ENCODE data around the gene SAMD8. TPM values are rescaled to one million over a fixed set of nuclear protein-coding genes. Genes with fewer than 3 reads are reported as not detected.
"Not testable (repeated sequence)": the region's sequence is repeated elsewhere in the genome, so short reads cannot be mapped to it uniquely, and the experiment has no call there.

The SAMD8 gene
- total and polyA plus RNA-seq, 11 donors: 7.5 to 43.0 (median 23.4) TPM

DNA sequence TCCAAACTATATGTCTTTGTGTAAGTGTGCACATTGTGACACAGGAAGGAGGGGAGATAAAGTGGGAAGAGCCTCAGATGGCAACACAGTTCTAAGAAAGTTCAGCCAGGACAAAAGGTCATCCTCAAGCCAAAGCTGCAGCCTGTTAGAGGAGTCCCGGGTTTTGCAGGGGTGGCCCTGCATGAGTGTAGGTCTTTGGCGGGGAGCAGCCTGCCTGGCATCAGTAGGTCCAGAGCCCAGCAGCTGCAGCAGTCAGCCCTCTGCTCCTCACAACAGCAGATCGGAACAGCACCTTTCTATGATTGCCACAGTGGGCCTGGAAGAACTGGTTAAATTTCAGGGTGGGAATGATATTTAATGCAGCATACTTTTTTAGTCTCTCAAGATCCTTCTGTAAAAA, 85.6 kb downstream of the SAMD8 start:
- no peak overlapping the region for H3K27ac ChIP-seq
- no peak for ATAC-seq
- 75 to 96% (median 80%) methylated on average over 3 of the region's 3 CpGs for WGBS, 4 donors
- H3K27me3 ChIP-seq: no peaks in the 10 kb centered on the region
- no peak for DNase-seq
- no peak overlapping the region for H3K4me3 ChIP-seq
- H3K36me3 ChIP-seq: peaks cover 0 to 3% (median 0%) of the 10 kb centered on the region in 9 donors
- intact Hi-C loops (cut with DNase I): no loop called here
- H3K4me1 ChIP-seq: peaks cover 0 to 12% (median 2%) of the 10 kb centered on the region in 12 donors
- no peak for TF ChIP-seq POLR2A (IDR thresholded peaks at IDR 0.05)
- TF ChIP-seq, protein P1, sequence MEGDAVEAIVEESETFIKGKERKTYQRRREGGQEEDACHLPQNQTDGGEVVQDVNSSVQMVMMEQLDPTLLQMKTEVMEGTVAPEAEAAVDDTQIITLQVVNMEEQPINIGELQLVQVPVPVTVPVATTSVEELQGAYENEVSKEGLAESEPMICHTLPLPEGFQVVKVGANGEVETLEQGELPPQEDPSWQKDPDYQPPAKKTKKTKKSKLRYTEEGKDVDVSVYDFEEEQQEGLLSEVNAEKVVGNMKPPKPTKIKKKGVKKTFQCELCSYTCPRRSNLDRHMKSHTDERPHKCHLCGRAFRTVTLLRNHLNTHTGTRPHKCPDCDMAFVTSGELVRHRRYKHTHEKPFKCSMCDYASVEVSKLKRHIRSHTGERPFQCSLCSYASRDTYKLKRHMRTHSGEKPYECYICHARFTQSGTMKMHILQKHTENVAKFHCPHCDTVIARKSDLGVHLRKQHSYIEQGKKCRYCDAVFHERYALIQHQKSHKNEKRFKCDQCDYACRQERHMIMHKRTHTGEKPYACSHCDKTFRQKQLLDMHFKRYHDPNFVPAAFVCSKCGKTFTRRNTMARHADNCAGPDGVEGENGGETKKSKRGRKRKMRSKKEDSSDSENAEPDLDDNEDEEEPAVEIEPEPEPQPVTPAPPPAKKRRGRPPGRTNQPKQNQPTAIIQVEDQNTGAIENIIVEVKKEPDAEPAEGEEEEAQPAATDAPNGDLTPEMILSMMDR (IDR thresholded peaks at IDR 0.05): no peak
- no peaks in the 10 kb centered on the region for H3K9me3 ChIP-seq

- no peaks in the 10 kb centered on the region for H3K9me3 ChIP-seq
- peaks cover 0 to 13% (median 7%) of the 10 kb centered on the region in 12 donors for H3K4me1 ChIP-seq
- TF ChIP-seq, protein P1 (IDR thresholded peaks at IDR 0.05): no peak
- TF ChIP-seq POLR2A (IDR thresholded peaks at IDR 0.05): no peak
- DNase-seq (no peak), ATAC-seq (no peak)
- 64 to 87% (median 82%) methylated on average over 2 of the region's 2 CpGs for WGBS, 4 donors
- intact Hi-C loops (cut with DNase I): no loop called here
- H3K27me3 ChIP-seq: no peaks in the 10 kb centered on the region
- peaks cover 0 to 3% (median 0%) of the 10 kb centered on the region in 9 donors for H3K36me3 ChIP-seq
- peak overlapping the region in 1 of 12 donors; percentile 22 for H3K27ac ChIP-seq
- no peak overlapping the region for H3K4me3 ChIP-seq
Observed at GRCh38 chr10:75197906-75198305, 86.5 kb downstream of the SAMD8 start.

DNA sequence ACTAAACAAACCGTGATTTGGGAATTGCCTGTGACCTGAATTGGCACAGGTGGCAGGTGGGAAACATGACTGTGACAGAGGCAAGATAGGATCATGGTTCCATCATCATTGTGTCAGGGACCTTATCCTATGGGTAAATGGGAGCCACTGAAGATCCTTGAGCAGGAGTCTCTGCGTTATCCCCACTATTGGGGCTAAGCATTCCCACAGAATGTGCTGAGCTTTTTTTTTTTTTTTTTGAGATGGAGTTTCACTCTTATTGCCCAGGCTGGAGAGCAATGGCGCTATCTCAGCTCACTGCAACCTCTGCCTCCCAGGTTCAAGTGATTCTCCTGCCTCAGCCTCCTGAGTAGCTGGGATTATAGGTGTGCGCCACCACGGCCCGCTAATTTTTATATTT, 88.5 kb downstream of the SAMD8 start:
- H3K9me3 ChIP-seq; H3K27ac ChIP-seq; ATAC-seq; intact Hi-C loops (cut with DNase I); H3K4me3 ChIP-seq; H3K36me3 ChIP-seq; H3K27me3 ChIP-seq; DNase-seq: not testable (repeated sequence)
- H3K4me1 ChIP-seq: peaks cover 0 to 20% (median 13%) of the 10 kb centered on the region in 12 donors
- 78 to 97% (median 97%) methylated on average over 6 of the region's 6 CpGs for WGBS, 4 donors

DNA sequence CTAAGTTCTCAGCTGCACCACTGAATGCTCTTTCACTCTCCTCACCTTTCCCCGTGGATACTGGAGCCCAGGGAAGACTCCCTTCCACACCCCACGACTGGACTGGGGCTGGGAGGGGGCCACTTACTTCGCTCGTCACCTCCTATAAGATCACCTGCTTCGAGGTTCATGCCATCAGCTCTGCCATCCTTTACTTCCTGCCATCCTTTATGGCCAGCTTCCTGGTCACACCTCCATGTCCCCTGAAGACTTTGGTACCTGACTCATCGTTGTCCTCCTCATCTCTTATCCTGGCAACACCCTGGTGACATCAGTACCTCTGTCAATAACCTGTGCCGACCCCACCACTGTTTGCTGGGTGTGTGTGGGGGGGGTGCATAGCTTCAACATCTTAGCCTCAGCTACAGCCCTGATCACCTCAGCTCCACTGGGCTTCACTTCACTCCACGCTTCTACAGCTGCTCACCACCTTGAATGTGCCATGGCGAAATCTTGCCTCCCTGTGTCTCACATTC, 90.4 kb downstream of the SAMD8 start:
- no peak for DNase-seq
- Histone ChIP-seq H3K4me1 (peaks cover 0 to 20% (median 13%) of the 10 kb centered on the region in 12 donors), H3K27me3 (no peaks in the 10 kb centered on the region), H3K9me3 (no peaks in the 10 kb centered on the region), H3K36me3 (no peaks in the 10 kb centered on the region), H3K27ac (peak overlapping the region in 4 of 12 donors; percentile 38 to 82 (median 74)), H3K4me3 (no peak overlapping the region)
- TF ChIP-seq, protein P1 (IDR thresholded peaks at IDR 0.05): no peak
- no peak for TF ChIP-seq POLR2A (IDR thresholded peaks at IDR 0.05)
- 84 to 90% (median 86%) methylated on average over 9 of the region's 9 CpGs for WGBS, 4 donors
- no peak for ATAC-seq
- intact Hi-C loops (cut with DNase I): no loop called here

Measured in heart left ventricle (tissue), 16 donors.